ENCODE results near the gene DNAJC2. TPM values are rescaled to one million over a fixed set of nuclear protein-coding genes. Genes with fewer than 3 reads are reported as not detected.

The DNAJC2 gene
- total RNA-seq, 1 donor from 2014 or later, result 41.0 TPM

- Histone ChIP-seq H3K4me1 (no peaks in the 10 kb centered on the region), H3K27me3 (no peaks in the 10 kb centered on the region), H3K4me3 (no peak overlapping the region), H3K36me3 (no peaks in the 10 kb centered on the region), H3K9ac (no peak overlapping the region), H3K9me3 (ENCODE audit: low read depth) (no peaks in the 10 kb centered on the region), H4K20me1 (ENCODE audit: low read depth) (no peaks in the 10 kb centered on the region), H2AFZ (replicated peaks) (no peak overlapping the region), H3F3A (ENCODE audit: low read depth) (no peaks in the 10 kb centered on the region), H3K79me2 (ENCODE audit: low read depth) (no peaks in the 10 kb centered on the region), H3K27ac (no peak overlapping the region), H3K4me2 (no peak overlapping the region)
- H3K36me3 Mint-ChIP-seq, result no peaks in the 10 kb centered on the region
- H3K27ac Mint-ChIP-seq, result no peak overlapping the region
- DNase-seq (ENCODE audit: low spot score), result no peak
- H3K9me3 Mint-ChIP-seq, result no peaks in the 10 kb centered on the region
- TF ChIP-seq EZH2phosphoT487 (IDR thresholded peaks at IDR 0.05) (no peak), EZH2 (IDR thresholded peaks at IDR 0.05) (no peak), CTCF (IDR thresholded peaks at IDR 0.05) (no peak)
- H3K27me3 Mint-ChIP-seq (ENCODE audit: insufficient read depth, low read depth), result no peaks in the 10 kb centered on the region
- H3K4me3 Mint-ChIP-seq, result no peak overlapping the region
- H3K4me1 Mint-ChIP-seq, result no peaks in the 10 kb centered on the region
Observed at GRCh38 chr7:103388469-103389140, 44.0 kb upstream of the DNAJC2 start.

GRCh38 chr7:103387242-103387641, 42.7 kb upstream of the DNAJC2 start:
- no peaks in the 10 kb centered on the region for H3K9me3 Mint-ChIP-seq
- Histone ChIP-seq H4K20me1 (ENCODE audit: low read depth) (no peaks in the 10 kb centered on the region), H3K4me3 (no peak overlapping the region), H3K9ac (no peak overlapping the region), H3K79me2 (ENCODE audit: low read depth) (no peaks in the 10 kb centered on the region), H3K27ac (no peak overlapping the region), H3F3A (ENCODE audit: low read depth) (no peaks in the 10 kb centered on the region), H3K27me3 (no peaks in the 10 kb centered on the region), H3K4me2 (no peak overlapping the region), H2AFZ (replicated peaks) (no peak overlapping the region), H3K4me1 (no peaks in the 10 kb centered on the region), H3K36me3 (no peaks in the 10 kb centered on the region), H3K9me3 (ENCODE audit: low read depth) (no peaks in the 10 kb centered on the region)
- TF ChIP-seq EZH2 (IDR thresholded peaks at IDR 0.05), result no peak
- no peak for TF ChIP-seq CTCF (IDR thresholded peaks at IDR 0.05)
- no peak for TF ChIP-seq EZH2phosphoT487 (IDR thresholded peaks at IDR 0.05)
- H3K27me3 Mint-ChIP-seq (ENCODE audit: insufficient read depth, low read depth), result no peaks in the 10 kb centered on the region
- H3K36me3 Mint-ChIP-seq, result no peaks in the 10 kb centered on the region
- no peak for DNase-seq (ENCODE audit: low spot score)
- H3K4me1 Mint-ChIP-seq, result no peaks in the 10 kb centered on the region
- H3K27ac Mint-ChIP-seq, result no peak overlapping the region
- H3K4me3 Mint-ChIP-seq, result no peak overlapping the region

- no peaks in the 10 kb centered on the region for H3K4me1 Mint-ChIP-seq
- Histone ChIP-seq H3K27ac (no peak overlapping the region), H3K4me3 (no peak overlapping the region), H2AFZ (replicated peaks) (no peak overlapping the region), H3K4me2 (no peak overlapping the region), H3K27me3 (peaks cover 3% of the 10 kb centered on the region), H3K36me3 (no peaks in the 10 kb centered on the region), H3K4me1 (no peaks in the 10 kb centered on the region), H4K20me1 (ENCODE audit: low read depth) (no peaks in the 10 kb centered on the region), H3K79me2 (ENCODE audit: low read depth) (no peaks in the 10 kb centered on the region), H3K9ac (no peak overlapping the region), H3K9me3 (ENCODE audit: low read depth) (no peaks in the 10 kb centered on the region), H3F3A (ENCODE audit: low read depth) (peaks cover 11% of the 10 kb centered on the region)
- H3K9me3 Mint-ChIP-seq, result no peaks in the 10 kb centered on the region
- no peak for DNase-seq (ENCODE audit: low spot score)
- H3K4me3 Mint-ChIP-seq, result no peak overlapping the region
- TF ChIP-seq CTCF (IDR thresholded peaks at IDR 0.05) (no peak), EZH2 (IDR thresholded peaks at IDR 0.05) (no peak), EZH2phosphoT487 (IDR thresholded peaks at IDR 0.05) (no peak)
- no peaks in the 10 kb centered on the region for H3K36me3 Mint-ChIP-seq
- H3K27me3 Mint-ChIP-seq (ENCODE audit: insufficient read depth, low read depth), result no peaks in the 10 kb centered on the region
- H3K27ac Mint-ChIP-seq, result no peak overlapping the region
Observed at GRCh38 chr7:103382032-103382402, 37.5 kb upstream of the DNAJC2 start.
